K562 (cell line): ENCODE measurements around the gene PTGR2. TPM values are rescaled to one million over a fixed set of nuclear protein-coding genes. Genes with fewer than 3 reads are reported as not detected.

ENCODE experiments used
- BCL6 ChIP-seq: fragments of 250-450 bp; sonication (Bioruptor Pico); IDR thresholded peaks from 2 replicates; pipeline ENCODE4 v1.4.0; 2020
- HNRNPL ChIP-seq: fragments of 200-400 bp; formaldehyde crosslinking; IDR thresholded peaks from 2 replicates; pipeline ENCODE4 v1.6.1; 2017; ENCODE audit warnings: low read depth, mild to moderate bottlenecking, low read length
- MAZ ChIP-seq, 2 experiments: fragments of 450-650 bp in 1 of 2; sonication (generic) in 1 of 2; formaldehyde crosslinking; IDR thresholded peaks in 1 of 2; conservative IDR thresholded peaks in 1 of 2; 2 replicates each; pipeline versions ENCODE4 v1.4.0 to v1.5.0; 2020; ENCODE audit warnings: mild to moderate bottlenecking in 1 of 2, missing genetic modification reagents in 1 of 2
- MYBL2 ChIP-seq, 2 experiments: fragments of 450-650 bp in 1 of 2; sonication (generic) in 1 of 2; formaldehyde crosslinking in 1 of 2; IDR thresholded peaks; 2 replicates each; pipeline versions ENCODE4 v1.6.1 to v1.8.1; 2017 to 2022; ENCODE audit warnings: borderline replicate concordance in 1 of 2, inconsistent platforms in 1 of 2, low read depth in 1 of 2, mild to moderate bottlenecking in 1 of 2, missing genetic modification reagents in 1 of 2, moderate library complexity in 1 of 2
- TCFL5 ChIP-seq: fragments of 250-450 bp; sonication (Bioruptor Pico); conservative IDR thresholded peaks from 2 replicates; pipeline ENCODE4 v1.6.1; 2021; ENCODE audit warnings: mild to moderate bottlenecking, moderate library complexity, matching md5 sums
- TRIM28 ChIP-seq: fragments of 450-650 bp; IDR thresholded peaks from 2 replicates; pipeline ENCODE4 v1.6.1; 2017
- UBTF ChIP-seq, 2 experiments: IDR thresholded peaks; 2 replicates each; pipeline ENCODE4 v1.6.1; 2012; ENCODE audit warnings: improper control_type of control experiment in 2 of 2, low read depth in 2 of 2, low read length in 2 of 2, borderline replicate concordance in 1 of 2
- ZHX1 ChIP-seq: fragments of 150-350 bp; conservative IDR thresholded peaks from 2 replicates; pipeline ENCODE4 v1.6.1; 2014; ENCODE audit warnings: low read length
- ZNF347 ChIP-seq: fragments of 450-650 bp; formaldehyde crosslinking; IDR thresholded peaks from 2 replicates; pipeline ENCODE4 v1.4.0; 2020; ENCODE audit warnings: low read depth, mild to moderate bottlenecking, moderate library complexity
- polyA plus RNA-seq, 8 experiments: library from polyadenylated mRNA; depleted of rRNA in 4 of 8; stranded (reverse) in 5 of 8; unstranded in 3 of 8; fragments of >200 nt; fragmentation: Nextera tagmentation in 2 of 8; fragmentation: Illumina TruSeq in 1 of 8; extraction: Ambion mirVana in 2 of 8; extraction: Trizol in 1 of 8; gene quantifications; 2 replicates each; pipeline versions ENCODE4 v1.2.1 to v1.2.3, GENCODE V29; 2011 to 2014; ENCODE audit warnings: inconsistent platforms in 1 of 8, missing spikeins in 1 of 8
- total RNA-seq, 7 experiments: library from RNA; depleted of rRNA in 6 of 7; stranded (reverse); fragments of >200 nt in 6 of 7; fragmentation: Illumina TruSeq in 2 of 7; extraction: Trizol in 2 of 7; gene quantifications; 2 replicates each; pipeline versions ENCODE4 v1.2.1 to v1.2.3, GENCODE V29; 2011 to 2021; ENCODE audit warnings: low replicate concordance in 1 of 7
- TF ChIP-seq, protein P1 (sequence below): fragments of 450-650 bp; IDR thresholded peaks from 2 replicates; pipeline ENCODE4 v1.6.1; 2016; ENCODE audit warnings: borderline replicate concordance
- TF ChIP-seq, protein P2 (sequence below): sonication (generic); formaldehyde crosslinking; IDR thresholded peaks from 2 replicates; pipeline ENCODE4 v1.8.0; 2023; ENCODE audit warnings: mild to moderate bottlenecking, missing genetic modification reagents

PTGR2 gene
- total and polyA plus RNA-seq, 9 of the 15 experiments (the other 6 are each of a cell fraction or from before 2014, with no cell fraction given) = 7.4 to 23.0 (median 13.0) TPM

- no peak for TF ChIP-seq ZHX1
- TF ChIP-seq, protein P1, sequence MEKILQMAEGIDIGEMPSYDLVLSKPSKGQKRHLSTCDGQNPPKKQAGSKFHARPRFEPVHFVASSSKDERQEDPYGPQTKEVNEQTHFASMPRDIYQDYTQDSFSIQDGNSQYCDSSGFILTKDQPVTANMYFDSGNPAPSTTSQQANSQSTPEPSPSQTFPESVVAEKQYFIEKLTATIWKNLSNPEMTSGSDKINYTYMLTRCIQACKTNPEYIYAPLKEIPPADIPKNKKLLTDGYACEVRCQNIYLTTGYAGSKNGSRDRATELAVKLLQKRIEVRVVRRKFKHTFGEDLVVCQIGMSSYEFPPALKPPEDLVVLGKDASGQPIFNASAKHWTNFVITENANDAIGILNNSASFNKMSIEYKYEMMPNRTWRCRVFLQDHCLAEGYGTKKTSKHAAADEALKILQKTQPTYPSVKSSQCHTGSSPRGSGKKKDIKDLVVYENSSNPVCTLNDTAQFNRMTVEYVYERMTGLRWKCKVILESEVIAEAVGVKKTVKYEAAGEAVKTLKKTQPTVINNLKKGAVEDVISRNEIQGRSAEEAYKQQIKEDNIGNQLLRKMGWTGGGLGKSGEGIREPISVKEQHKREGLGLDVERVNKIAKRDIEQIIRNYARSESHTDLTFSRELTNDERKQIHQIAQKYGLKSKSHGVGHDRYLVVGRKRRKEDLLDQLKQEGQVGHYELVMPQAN = peak; percentile 35
- TF ChIP-seq TCFL5 (CRISPR knock-in tag) = no peak
- peak; percentile 71 to 97; a peak in 3 of 4 replicates for TF ChIP-seq UBTF (IDR thresholded peaks at IDR 0.05; ENCODE audit: borderline replicate concordance in 1 of 2, low read depth in 2 of 2, low read length in 2 of 2)
- TF ChIP-seq BCL6 (CRISPR knock-in tag) = no peak
- no peak for TF ChIP-seq MYBL2 (IDR thresholded peaks at IDR 0.05; ENCODE audit: low read depth)
- TF ChIP-seq MYBL2 (CRISPR knock-in tag; IDR thresholded peaks at IDR 0.05; ENCODE audit: borderline replicate concordance) = no peak
- TF ChIP-seq HNRNPL = no peak
- TF ChIP-seq ZNF347 = no peak
- TF ChIP-seq, protein P2, sequence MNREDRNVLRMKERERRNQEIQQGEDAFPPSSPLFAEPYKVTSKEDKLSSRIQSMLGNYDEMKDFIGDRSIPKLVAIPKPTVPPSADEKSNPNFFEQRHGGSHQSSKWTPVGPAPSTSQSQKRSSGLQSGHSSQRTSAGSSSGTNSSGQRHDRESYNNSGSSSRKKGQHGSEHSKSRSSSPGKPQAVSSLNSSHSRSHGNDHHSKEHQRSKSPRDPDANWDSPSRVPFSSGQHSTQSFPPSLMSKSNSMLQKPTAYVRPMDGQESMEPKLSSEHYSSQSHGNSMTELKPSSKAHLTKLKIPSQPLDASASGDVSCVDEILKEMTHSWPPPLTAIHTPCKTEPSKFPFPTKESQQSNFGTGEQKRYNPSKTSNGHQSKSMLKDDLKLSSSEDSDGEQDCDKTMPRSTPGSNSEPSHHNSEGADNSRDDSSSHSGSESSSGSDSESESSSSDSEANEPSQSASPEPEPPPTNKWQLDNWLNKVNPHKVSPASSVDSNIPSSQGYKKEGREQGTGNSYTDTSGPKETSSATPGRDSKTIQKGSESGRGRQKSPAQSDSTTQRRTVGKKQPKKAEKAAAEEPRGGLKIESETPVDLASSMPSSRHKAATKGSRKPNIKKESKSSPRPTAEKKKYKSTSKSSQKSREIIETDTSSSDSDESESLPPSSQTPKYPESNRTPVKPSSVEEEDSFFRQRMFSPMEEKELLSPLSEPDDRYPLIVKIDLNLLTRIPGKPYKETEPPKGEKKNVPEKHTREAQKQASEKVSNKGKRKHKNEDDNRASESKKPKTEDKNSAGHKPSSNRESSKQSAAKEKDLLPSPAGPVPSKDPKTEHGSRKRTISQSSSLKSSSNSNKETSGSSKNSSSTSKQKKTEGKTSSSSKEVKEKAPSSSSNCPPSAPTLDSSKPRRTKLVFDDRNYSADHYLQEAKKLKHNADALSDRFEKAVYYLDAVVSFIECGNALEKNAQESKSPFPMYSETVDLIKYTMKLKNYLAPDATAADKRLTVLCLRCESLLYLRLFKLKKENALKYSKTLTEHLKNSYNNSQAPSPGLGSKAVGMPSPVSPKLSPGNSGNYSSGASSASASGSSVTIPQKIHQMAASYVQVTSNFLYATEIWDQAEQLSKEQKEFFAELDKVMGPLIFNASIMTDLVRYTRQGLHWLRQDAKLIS (CRISPR knock-in tag) = no peak
- TF ChIP-seq TRIM28 = no peak
- TF ChIP-seq MAZ (CRISPR knock-in tag; conservative IDR thresholded peaks at IDR 0.05 in 1 of 2, IDR thresholded peaks at IDR 0.05 in 1 of 2) = peak; percentile 72 to 79; a peak in 3 of 4 replicates
These were observed 35.1 kb downstream of the PTGR2 start, which contains the start of gene ZNF410 (continued) for GRCh38 chr14:73886449-73887317.
